Effector CD8-positive, alpha-beta T cell (primary cell): ENCODE data around the gene HNRNPK.
A peak's percentile ranks its signal among the peaks of the same experiment; 100 is the strongest.
"Not testable (repeated sequence)": the region's sequence is repeated elsewhere in the genome, so short reads cannot be mapped to it uniquely, and the experiment has no call there.

Experiments
- DNase-seq: peaks from one replicate; lab custom pipeline; 2025; lab: John Stamatoyannopoulos, UW

The HNRNPK gene

GRCh38 chr9:83977196-83977595 lies 2.8 kb downstream of the HNRNPK start:
- no peak for DNase-seq

GRCh38 chr9:83976372-83976771 lies 3.6 kb downstream of the HNRNPK start:
- no peak for DNase-seq

DNA sequence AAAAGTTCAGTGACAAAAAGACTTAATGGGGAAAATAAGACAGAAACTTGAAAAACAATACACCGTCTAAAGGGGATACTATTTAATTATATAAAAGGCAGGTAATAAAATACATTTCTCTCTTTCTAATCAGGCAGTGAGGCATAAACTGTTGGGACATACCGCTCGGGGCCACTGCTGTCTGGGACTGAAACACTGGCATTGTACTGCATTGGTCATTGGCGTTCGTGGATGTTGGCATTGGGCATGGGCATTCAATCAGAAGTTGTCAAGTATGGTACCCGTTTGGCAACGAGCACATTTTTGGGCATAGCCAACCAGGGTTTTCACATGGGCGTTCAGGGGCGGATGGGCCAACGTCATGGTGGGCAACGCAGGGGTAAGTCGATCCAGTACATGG lies 4.7 kb downstream of the HNRNPK start:
- no peak for DNase-seq

- DNase-seq, result no peak
Observed at GRCh38 chr9:83972286-83972685, 7.7 kb downstream of the HNRNPK start.

DNA sequence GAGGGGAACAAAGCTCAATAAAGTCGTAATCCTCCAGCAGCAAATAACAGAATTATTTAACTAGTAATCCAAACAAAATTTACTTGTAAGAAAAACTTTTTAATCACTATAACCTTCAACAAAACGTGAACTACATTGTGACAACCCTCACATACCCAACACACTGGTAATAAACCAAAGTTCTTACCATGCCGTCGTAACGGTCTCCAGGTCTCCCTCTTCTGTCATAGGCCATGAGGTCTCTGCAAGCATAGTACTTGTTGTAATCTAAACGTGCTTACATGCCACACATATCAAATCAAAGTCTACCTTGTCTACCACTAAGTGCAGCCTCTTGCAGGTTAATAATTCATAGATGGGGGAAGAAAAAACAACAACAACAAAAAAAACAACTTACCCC lies 8.5 kb downstream of the HNRNPK start:
- DNase-seq, result no peak

DNA sequence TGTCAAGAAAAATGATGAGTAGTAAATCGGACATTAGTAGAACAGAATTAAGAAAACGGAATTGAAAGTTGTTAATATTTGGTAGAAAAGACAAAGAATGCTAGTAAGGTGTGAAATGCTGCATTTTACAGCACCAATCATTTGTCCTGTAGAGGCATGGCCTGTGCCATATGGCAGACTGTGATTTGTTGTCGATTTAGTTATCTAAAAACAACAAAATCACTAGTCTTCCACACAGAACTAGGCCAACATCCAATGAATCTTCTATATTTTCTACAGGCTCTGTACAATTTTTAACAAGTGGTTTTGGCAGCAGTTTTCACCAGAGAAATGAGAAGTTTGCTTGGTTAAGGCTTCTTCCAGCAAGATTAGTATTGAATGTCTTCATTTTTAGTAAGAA lies 10.4 kb downstream of the HNRNPK start:
- DNase-seq, result no peak

DNA sequence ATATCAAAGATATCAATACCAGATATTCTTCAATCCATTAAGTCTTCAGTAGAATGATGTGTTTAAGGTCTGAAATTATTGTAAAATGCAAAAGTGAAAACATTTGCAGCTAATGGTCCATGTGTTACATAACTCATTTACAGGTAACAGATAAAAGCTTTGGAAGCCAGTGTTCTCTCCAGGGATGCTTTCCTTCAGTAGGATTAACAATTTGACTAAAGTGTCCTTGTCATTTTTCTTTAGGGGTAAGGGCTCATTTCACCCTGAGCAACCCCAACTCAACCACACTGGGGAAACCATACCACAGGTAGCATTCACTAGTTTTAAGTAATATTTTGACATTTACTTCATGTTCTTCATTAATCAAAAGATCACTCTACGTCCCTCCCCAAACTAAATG lies 12.9 kb downstream of the HNRNPK start:
- DNase-seq, result no peak

DNA sequence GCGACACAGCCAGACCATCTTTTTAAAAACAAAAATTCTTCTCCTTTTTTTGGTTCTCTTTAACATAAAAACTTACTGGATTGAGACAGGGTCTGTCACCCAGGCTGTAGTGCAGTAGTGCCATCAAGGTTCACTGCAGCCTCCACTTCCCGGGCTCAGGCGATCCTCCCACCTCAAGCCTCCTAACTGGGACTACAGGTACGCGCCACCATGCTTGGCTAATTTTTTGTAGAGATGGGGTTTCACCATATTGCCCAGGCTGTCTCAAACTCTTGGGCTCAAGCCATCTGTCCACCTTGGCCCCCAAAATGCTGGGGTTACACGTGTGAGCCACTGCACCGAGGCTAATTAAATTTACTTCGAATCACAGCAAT lies 13.8 kb downstream of the HNRNPK start:
- DNase-seq, result no peak

DNA sequence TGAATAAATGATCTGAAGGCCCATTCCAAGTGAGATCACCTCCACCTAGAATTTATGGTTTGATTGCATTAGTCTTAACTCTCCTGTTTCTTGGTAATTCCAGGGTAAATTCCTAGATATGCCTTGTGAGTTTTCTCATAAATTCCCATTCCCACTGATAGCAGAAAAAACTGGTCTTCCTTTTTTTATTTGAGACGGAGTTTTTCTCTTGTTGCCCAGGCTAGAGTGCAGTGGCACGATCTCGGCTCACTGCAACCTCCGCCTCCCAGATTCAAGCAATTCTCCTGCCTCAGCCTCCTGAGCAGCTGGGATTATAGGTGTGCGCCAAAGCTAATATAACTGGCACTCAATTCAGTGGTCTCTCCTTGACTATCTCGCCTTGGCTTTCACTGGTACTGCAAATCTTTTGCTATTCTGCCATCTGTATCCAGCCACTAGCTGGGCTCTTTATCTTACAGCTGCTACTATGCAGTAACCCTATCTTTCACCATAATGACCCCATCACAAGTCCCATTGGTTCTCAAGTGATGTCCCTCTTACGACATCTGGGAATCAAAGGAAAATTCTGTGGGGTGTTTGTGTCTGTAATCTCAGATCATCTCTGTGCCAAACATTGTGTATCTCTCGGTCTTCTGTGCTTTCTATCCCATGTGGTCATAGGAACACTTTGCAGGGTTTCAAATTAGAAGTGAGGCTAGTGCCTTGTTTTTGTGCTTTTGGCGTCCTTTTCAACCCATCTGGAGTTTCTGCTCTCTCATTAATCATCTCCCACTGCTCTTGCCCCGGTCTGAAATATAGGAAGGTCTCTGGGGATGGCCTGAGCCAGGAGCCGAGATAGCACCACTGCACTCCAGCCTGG lies 14.4 kb downstream of the HNRNPK start:
- no peak for DNase-seq

GRCh38 chr9:83964973-83965349 lies 15.1 kb downstream of the HNRNPK start:
- DNase-seq, result no peak

GRCh38 chr9:83962165-83962564 lies 17.9 kb downstream of the HNRNPK start:
- no peak for DNase-seq

DNA sequence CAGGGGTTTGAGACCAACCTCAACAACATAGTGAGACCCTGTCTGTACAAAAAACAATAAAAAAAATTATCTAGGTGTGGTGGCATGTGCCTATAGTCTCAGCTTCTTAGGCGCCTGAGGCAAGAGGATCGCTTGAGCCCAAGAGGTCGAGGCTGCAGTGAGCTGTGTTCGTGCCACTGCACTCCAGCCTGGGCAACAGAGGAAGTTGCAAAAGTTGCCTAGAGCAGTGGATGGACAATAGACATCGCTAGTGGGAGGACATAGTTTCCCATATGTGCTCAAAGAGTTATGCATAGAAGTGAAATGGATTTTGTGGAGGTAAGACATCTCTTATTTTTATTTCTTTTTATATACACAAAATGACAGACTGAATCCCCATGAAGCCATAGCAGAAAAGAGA lies 19.0 kb downstream of the HNRNPK start:
- DNase-seq, result no peak

DNA sequence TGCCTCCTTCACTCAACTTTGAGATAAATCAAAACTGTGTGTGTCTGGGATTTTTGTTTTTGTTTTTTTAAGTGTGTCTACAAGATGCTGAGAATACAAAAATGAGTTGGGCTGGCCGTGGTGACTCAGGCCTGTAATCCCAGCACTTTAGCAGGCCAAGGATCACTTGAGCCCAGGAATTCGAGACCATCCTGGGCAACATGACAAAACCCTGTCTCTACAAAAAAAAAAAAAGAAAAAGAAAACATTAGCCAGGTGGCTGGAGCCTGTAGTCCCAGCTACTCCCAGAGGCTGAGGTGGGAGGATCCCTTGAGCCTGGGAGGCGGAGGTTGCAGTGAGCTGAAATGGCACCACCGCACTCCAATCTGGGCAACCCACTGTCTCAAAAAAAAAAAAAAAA lies 21.0 kb downstream of the HNRNPK start:
- DNase-seq, result no peak

DNA sequence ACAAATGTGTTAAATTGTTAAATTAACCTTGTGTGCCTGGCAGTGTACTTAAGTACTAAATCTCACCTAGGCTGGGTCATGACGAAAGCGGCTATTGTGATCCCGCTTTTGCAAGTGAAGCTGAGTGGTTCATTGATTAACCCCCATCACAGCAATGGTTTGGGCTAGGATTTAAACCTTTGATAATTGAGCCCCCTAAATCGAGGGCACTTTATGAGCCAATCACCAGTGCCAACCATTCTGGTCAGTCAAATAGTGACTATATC lies 22.8 kb downstream of the HNRNPK start:
- DNase-seq, result no peak

DNA sequence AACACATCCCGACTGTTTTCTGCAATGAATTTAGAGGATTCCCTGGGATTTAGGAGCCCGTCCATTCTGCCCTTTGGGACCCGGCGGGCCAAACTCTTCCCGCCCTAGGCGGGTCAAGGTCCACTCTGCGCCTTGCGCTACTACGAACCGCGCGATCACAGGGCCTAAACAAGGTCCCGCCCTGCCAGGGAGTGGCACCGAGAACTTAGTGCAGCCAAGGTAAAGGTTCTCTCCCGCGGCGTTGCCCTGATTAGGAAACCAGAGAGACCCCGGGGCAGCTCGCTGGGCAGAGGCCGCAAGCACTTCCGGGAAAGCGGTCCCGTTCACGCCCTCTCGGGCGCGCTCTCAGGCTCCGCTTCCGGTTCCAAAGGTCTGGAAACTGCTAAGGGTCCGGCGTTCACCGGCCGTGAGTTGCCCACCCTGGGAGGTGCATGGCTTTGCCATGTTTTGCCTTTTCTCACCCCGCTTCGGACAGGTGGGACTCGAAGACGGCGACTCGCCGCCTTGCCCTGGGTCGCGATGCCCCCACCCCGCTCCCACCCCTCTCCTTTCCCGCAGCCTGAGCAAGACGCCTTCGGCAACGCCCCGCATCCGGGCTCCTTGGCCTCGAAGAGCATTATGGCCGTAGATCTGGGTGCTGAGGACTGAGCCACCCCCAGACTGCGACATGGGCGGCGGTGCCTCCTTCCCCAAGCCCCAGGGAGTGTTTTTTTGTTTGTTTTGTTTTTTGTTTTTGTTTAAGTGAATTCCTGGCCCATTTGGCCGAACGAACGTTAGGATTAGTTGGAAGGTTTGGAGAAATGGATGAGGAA lies 23.4 kb downstream of the HNRNPK start:
- DNase-seq, result peak; percentile 42

DNA sequence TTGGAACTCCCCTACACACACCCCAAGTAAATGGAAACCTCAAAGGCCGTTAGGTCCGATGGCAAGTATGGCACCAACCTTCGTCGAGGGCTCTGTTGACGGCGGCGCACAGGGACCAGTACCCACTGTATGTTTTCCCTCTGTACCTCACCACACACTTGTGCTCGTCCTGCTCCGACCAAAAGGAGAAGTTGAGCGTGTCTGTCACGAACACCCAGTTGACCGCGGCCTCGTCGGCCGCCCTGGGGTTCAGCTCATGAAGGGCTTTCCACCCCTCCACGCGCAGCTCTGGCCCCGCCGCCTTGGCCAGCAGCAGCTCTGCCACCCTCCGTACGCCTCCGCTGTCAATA lies 24.0 kb downstream of the HNRNPK start:
- no peak for DNase-seq

DNA sequence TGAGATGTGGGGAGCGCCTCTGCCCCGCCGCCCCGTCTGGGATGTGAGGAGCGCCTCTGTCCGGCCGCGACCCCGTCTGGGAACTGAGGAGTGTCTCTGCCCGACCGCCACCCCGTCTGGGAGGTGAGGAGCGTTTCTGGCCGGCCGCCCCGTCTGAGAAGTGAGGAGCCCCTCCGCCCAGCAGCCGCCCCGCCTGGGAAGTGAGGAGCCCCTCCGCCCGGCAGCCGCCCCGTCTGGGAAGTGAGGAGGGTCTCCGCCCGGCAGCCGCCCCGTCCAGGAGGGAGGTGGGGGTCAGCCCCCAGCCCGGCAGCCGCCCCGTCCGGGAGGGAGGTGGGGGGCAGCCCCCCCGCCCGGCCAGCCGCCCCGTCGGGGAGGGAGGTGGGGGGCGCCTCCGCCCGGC lies 31.9 kb downstream of the HNRNPK start:
- not testable (repeated sequence) for DNase-seq

DNA sequence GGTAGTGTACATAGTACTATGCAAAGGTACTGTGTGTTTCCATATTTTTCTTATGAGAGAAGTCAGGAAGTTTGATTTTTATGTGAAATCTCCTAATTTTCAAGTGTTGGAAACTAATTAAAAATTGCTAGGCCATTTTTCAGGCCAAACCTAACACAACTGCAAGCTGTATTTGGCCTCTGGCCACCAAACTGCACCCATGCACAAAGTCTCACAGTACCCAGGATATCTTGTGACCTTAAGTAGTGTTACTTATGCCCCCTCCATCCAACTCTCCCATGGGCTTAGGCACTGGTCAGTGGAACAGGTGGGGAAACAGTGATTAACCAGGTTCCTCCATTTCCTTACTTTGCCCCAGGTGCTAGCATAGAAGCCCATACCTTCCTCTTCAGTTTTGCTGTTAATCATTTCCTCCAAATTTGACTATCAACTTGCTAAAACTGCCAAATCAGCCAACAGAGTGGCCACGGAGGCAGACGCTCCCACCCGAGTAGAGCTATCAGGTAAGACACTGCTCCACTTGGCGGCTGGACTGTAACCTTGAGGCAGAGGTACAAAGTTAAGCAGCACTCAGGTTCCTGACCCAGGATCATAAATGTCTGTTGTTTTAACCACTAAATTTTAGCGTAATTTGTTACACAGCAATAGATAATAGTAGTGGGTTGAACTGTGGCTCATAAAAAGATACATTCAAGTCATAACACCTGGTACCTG lies 39.3 kb downstream of the HNRNPK start:
- DNase-seq, result no peak

DNA sequence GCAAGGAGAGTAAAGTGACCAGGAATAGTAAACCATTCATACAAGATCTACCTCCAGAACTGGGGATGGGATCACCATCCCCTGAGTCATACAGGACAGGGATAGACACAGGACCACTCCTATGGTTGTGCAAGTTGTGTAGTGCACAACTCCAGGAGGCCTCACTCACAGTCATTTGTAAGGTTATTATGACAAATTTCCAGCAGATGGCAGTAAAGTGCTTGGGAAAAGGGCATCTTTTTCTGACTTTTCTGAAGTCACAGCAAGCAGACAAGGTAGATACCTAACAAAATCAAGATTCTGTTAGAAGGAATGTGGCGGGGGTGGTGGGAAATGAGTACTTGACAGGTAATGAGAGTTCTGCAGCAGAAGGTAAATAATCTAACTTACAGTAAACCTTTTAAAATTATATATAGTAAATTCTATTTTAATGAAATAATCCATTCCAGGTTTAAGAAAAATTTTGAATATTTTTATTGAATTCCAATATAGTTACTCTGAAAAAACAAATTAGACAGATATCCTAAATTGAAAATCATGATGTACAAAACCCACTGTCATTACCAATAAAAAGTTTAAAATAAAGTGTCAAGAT lies 42.1 kb downstream of the HNRNPK start:
- no peak for DNase-seq

DNA sequence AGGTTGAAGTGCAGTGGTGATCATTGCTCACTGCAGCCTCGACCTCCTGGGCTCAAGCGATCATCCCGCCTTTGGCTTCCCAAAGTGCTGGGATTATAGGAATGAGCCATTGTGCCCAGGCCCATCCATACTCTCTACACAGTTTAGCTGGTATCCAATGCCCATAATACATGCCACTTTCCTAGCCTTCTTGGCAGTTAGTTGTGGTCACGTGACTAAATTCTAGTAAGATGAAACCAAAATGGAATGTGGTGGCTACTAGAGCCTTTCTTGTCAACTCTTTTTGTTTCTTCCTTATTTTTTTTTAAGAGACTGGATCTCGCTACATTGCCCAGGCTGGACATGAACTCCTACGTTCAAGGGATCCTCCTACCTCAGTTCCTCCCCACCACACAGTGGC lies 43.5 kb downstream of the HNRNPK start:
- no peak for DNase-seq

DNA sequence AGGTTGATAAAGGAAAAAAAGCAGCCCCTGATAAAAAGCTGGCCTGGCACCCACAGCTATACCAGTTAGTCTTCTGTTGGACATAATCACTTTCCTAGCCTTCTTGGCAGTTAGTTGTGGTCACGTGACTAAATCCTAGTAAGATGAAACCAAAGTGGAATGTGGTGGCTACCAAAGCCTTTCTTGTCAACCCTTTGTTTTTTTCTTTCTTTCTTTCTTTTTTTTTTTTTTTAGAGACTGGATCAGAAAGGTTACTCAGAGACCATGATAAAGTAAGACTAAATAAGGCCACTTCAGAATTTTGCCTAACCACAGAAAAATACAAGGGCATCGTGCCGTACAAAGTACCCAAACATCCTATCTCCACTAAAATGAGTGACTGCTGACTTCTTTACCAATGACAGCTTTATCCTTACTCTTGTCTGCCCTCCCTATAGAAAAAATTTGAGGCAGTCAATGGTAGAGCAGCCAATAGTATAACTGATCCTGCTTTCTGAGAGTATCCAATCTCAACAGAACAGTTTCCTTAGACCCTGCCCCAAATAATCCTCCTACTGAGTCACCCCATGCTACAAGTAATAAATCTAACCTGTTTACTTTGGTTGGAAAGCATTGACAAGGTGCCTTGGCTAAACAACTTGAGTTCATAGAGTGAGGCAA lies 44.6 kb downstream of the HNRNPK start:
- DNase-seq, result no peak
